OCI-LY1 (cell line): ENCODE results near the gene OR4Q2.

Source experiments
- H2AFZ ChIP-seq: fragments of 200-600 bp; sonication (generic), shearing (Covaris generic); 2 replicates; pipeline ENCODE4 v1.6.0; 2014; ENCODE audit warnings: antibody characterized with exemption, mild to moderate bottlenecking, low read length
- H3F3A ChIP-seq: fragments of 200-600 bp; sonication (generic), shearing (Covaris generic); 2 replicates; pipeline ENCODE4 v1.6.0; 2014; ENCODE audit warnings: mild to moderate bottlenecking, antibody characterized with exemption, low read length, moderate library complexity; ENCODE audit not compliant: insufficient read depth
- H3K27ac ChIP-seq: fragments of 200-600 bp; sonication (generic); 2 replicates; pipeline ENCODE4 v1.5.1; 2014; ENCODE audit warnings: low read length, mixed run types, mild to moderate bottlenecking, low read depth; ENCODE audit not compliant: poor library complexity, severe bottlenecking
- H3K27me3 ChIP-seq: fragments of 200-600 bp; sonication (generic); 2 replicates; pipeline ENCODE4 v1.6.0; 2014; ENCODE audit warnings: antibody characterized with exemption, mild to moderate bottlenecking, low read length, moderate library complexity; ENCODE audit not compliant: insufficient read depth
- H3K36me3 ChIP-seq: fragments of 200-600 bp; sonication (generic); 2 replicates; pipeline ENCODE4 v1.6.1; 2014; ENCODE audit warnings: mild to moderate bottlenecking, antibody characterized with exemption, low read length, moderate library complexity, mixed read lengths; ENCODE audit not compliant: insufficient read depth
- H3K4me1 ChIP-seq: fragments of 200-600 bp; sonication (generic); 2 replicates; pipeline ENCODE4 v1.5.1; 2014; ENCODE audit warnings: mild to moderate bottlenecking, low read length, moderate library complexity; ENCODE audit not compliant: insufficient read depth, severe bottlenecking
- H3K4me2 ChIP-seq: fragments of 200-600 bp; sonication (generic), shearing (Covaris generic); 2 replicates; pipeline ENCODE4 v1.6.1; 2014; ENCODE audit warnings: low read length
- H3K4me3 ChIP-seq: fragments of 200-600 bp; sonication (generic); 2 replicates; pipeline ENCODE4 v1.5.1; 2014; ENCODE audit warnings: low read length, low read depth, mild to moderate bottlenecking, mixed read lengths; ENCODE audit not compliant: poor library complexity, severe bottlenecking
- H3K79me2 ChIP-seq: fragments of 200-600 bp; shearing (Covaris generic); 2 replicates; pipeline ENCODE4 v1.6.1; 2016; ENCODE audit warnings: mixed run types, low read length, mixed read lengths; ENCODE audit not compliant: insufficient read depth
- H3K9ac ChIP-seq: fragments of 200-600 bp; sonication (generic), shearing (Covaris generic); 2 replicates; pipeline ENCODE4 v1.6.1; 2014; ENCODE audit warnings: mild to moderate bottlenecking, low read length, mixed read lengths
- H3K9me2 ChIP-seq: fragments of 200-600 bp; sonication (generic), shearing (Covaris generic); 2 replicates; pipeline ENCODE4 v1.6.1; 2014; ENCODE audit warnings: low read depth, mild to moderate bottlenecking, low read length, mixed read lengths
- H3K9me3 ChIP-seq: fragments of 200-600 bp; shearing (Covaris generic); 2 replicates; pipeline ENCODE4 v1.6.1; 2014; ENCODE audit warnings: low read length, mixed read lengths
- H4K20me1 ChIP-seq: fragments of 200-600 bp; sonication (generic), shearing (Covaris generic); 2 replicates; pipeline ENCODE4 v1.6.0; 2016; ENCODE audit warnings: mild to moderate bottlenecking, low read length; ENCODE audit not compliant: insufficient read depth
- CTCF ChIP-seq: fragments of 200-600 bp; sonication (generic), shearing (Covaris generic); IDR thresholded peaks from 2 replicates; pipeline ENCODE4 v1.5.1; 2017; ENCODE audit warnings: mild to moderate bottlenecking, antibody characterized with exemption, low read length, moderate library complexity, mixed read lengths
- EZH2 ChIP-seq: fragments of 200-600 bp; sonication (generic), shearing (Covaris generic); IDR thresholded peaks from 2 replicates; pipeline ENCODE4 v1.8.0; 2017; ENCODE audit warnings: borderline replicate concordance, mixed run types, mild to moderate bottlenecking, antibody characterized with exemption, low read length, moderate library complexity, mixed read lengths

OR4Q2 gene

GRCh38 chr14:20035938-20036337 lies 34.0 kb downstream of the OR4Q2 start, which contains the start of gene OR4K13:
TSS of gene OR4K13 (minus strand) at chr14:20036038. CDS start at chr14:20034758, 1,280 bp downstream.
- Histone ChIP-seq H3K4me2 (no peak within 1 kb of the TSS), H2AFZ (no peak within 1 kb of the TSS), H4K20me1 (no peaks in the 10 kb centered on the region), H3K27ac (no peak within 1 kb of the TSS), H3K27me3 (no peaks in the 10 kb centered on the region), H3K9me2 (no peaks in the 10 kb centered on the region), H3K36me3 (no peaks in the 10 kb centered on the region), H3F3A (no peaks in the 10 kb centered on the region), H3K4me1 (no peaks in the 10 kb centered on the region), H3K9me3 (no peaks in the 10 kb centered on the region), H3K9ac (no peak within 1 kb of the TSS), H3K79me2 (no peaks in the 10 kb centered on the region), H3K4me3 (no peak within 1 kb of the TSS)
- TF ChIP-seq CTCF (no peak), EZH2 (no peak)

- no peaks in the 10 kb centered on the region for H3K4me1 ChIP-seq
Observed at GRCh38 chr14:20044243-20044642, 42.3 kb downstream of the OR4Q2 start.

GRCh38 chr14:20048202-20048601 lies 46.2 kb downstream of the OR4Q2 start:
- no peaks in the 10 kb centered on the region for H3K79me2 ChIP-seq
- no peak overlapping the region for H3K4me2 ChIP-seq
- no peaks in the 10 kb centered on the region for H3F3A ChIP-seq
- H3K4me3 ChIP-seq: no peak overlapping the region
- no peak for TF ChIP-seq EZH2
- no peak for TF ChIP-seq CTCF
- H3K9me2 ChIP-seq: no peaks in the 10 kb centered on the region
- no peaks in the 10 kb centered on the region for H3K27me3 ChIP-seq
- H4K20me1 ChIP-seq: no peaks in the 10 kb centered on the region
- H3K4me1 ChIP-seq: no peaks in the 10 kb centered on the region
- no peak overlapping the region for H3K9ac ChIP-seq
- H3K36me3 ChIP-seq: no peaks in the 10 kb centered on the region
- H2AFZ ChIP-seq: no peak overlapping the region
- H3K9me3 ChIP-seq: no peaks in the 10 kb centered on the region
- no peak overlapping the region for H3K27ac ChIP-seq

More at GRCh38 chr14:20044243-20044642, 42.3 kb downstream of the OR4Q2 start:
- no peaks in the 10 kb centered on the region for H3K79me2 ChIP-seq
- H3K9ac ChIP-seq: no peak overlapping the region
- H3K27ac ChIP-seq: no peak overlapping the region
- H4K20me1 ChIP-seq: no peaks in the 10 kb centered on the region
- no peaks in the 10 kb centered on the region for H3K36me3 ChIP-seq
- no peaks in the 10 kb centered on the region for H3K9me3 ChIP-seq
- no peak overlapping the region for H2AFZ ChIP-seq
- TF ChIP-seq CTCF (no peak), EZH2 (no peak)
- H3K4me3 ChIP-seq: no peak overlapping the region
- no peaks in the 10 kb centered on the region for H3K27me3 ChIP-seq
- H3K9me2 ChIP-seq: no peaks in the 10 kb centered on the region
- H3F3A ChIP-seq: no peaks in the 10 kb centered on the region
- H3K4me2 ChIP-seq: no peak overlapping the region
